Measurements from ENCODE around the gene CTSZ. TPM values are rescaled to one million over a fixed set of nuclear protein-coding genes. Genes with fewer than 3 reads are reported as not detected.
"Not testable (repeated sequence)": the region's sequence is repeated elsewhere in the genome, so short reads cannot be mapped to it uniquely, and the experiment has no call there.

The CTSZ gene
- total RNA-seq, 4 donors from 2014 or later = 25.2 to 58.7 (median 51.9) TPM

DNA sequence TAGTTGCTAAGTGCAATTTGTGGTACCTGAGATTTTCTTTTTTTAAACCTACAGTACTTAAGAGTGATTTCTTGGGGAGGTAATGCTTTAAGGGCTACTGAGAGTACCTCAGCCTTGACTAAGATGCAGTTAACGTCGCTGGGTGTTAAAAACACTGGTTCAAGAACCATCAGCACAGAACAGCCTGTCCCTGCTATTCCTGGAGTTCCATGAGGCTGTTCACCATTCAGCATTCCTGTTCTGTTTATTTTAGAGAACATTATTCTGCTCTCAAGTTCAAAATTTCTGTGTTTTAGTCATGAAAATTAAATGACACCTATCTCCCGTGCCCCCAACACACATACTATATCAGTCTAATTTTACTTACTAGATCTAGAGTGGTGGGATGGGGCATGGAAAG lies 37.2 kb upstream of the CTSZ start:
- Histone ChIP-seq H3K4me1 (peaks cover 24 to 28% of the 10 kb centered on the region in 2 donors), H3K27ac (peak overlapping the region in 3 of 4 donors; percentile 75 to 92 (median 84)), H3K9me3 (no peaks in the 10 kb centered on the region), H3K36me3 (no peaks in the 10 kb centered on the region), H3K27me3 (no peaks in the 10 kb centered on the region), H3K4me3 (no peak overlapping the region)
- in situ Hi-C loops (cut with MboI; ENCODE audit: low sequenced_read_pairs in 4 of 4) = loop anchor here in 1 of 4 donors (10.0 to 25.0 kb wide), 2 partner anchors 159 to 357 kb away; partner anchors contain the start of gene NPEPL1
- intact Hi-C loops (cut with DNase I; ENCODE audit: low total_unique reads) = loop anchor here (5.0 to 10.0 kb wide), 3 partner anchors 172 to 639 kb away; partner anchors contain the start of gene NPEPL1
- DNase-seq (no peak), ATAC-seq (no peak)
- TF ChIP-seq, protein P1, sequence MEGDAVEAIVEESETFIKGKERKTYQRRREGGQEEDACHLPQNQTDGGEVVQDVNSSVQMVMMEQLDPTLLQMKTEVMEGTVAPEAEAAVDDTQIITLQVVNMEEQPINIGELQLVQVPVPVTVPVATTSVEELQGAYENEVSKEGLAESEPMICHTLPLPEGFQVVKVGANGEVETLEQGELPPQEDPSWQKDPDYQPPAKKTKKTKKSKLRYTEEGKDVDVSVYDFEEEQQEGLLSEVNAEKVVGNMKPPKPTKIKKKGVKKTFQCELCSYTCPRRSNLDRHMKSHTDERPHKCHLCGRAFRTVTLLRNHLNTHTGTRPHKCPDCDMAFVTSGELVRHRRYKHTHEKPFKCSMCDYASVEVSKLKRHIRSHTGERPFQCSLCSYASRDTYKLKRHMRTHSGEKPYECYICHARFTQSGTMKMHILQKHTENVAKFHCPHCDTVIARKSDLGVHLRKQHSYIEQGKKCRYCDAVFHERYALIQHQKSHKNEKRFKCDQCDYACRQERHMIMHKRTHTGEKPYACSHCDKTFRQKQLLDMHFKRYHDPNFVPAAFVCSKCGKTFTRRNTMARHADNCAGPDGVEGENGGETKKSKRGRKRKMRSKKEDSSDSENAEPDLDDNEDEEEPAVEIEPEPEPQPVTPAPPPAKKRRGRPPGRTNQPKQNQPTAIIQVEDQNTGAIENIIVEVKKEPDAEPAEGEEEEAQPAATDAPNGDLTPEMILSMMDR (IDR thresholded peaks at IDR 0.05 in 4 of 5, conservative IDR thresholded peaks at IDR 0.05 in 1 of 5) = no peak
- TF ChIP-seq POLR2A (IDR thresholded peaks at IDR 0.05) = no peak

GRCh38 chr20:59043698-59044097 lies 36.6 kb upstream of the CTSZ start:
- Histone ChIP-seq H3K27me3 (no peaks in the 10 kb centered on the region), H3K9me3 (no peaks in the 10 kb centered on the region), H3K4me3 (no peak overlapping the region), H3K36me3 (no peaks in the 10 kb centered on the region), H3K4me1 (peaks cover 28 to 30% of the 10 kb centered on the region in 2 donors), H3K27ac (peak overlapping the region; percentile 75 to 92 (median 88))
- ATAC-seq (no peak), DNase-seq (no peak)
- intact Hi-C loops (cut with DNase I; ENCODE audit: low total_unique reads) (loop anchor here (5.0 to 10.0 kb wide), 3 partner anchors 171 to 639 kb away; partner anchors contain the start of gene NPEPL1), in situ Hi-C loops (cut with MboI; ENCODE audit: low sequenced_read_pairs in 4 of 4) (loop anchor here in 1 of 4 donors (10.0 to 25.0 kb wide), 2 partner anchors 159 to 356 kb away; partner anchors contain the start of gene NPEPL1)
- TF ChIP-seq POLR2A (IDR thresholded peaks at IDR 0.05) = no peak
- TF ChIP-seq, protein P1 (IDR thresholded peaks at IDR 0.05 in 4 of 5, conservative IDR thresholded peaks at IDR 0.05 in 1 of 5) = no peak

DNA sequence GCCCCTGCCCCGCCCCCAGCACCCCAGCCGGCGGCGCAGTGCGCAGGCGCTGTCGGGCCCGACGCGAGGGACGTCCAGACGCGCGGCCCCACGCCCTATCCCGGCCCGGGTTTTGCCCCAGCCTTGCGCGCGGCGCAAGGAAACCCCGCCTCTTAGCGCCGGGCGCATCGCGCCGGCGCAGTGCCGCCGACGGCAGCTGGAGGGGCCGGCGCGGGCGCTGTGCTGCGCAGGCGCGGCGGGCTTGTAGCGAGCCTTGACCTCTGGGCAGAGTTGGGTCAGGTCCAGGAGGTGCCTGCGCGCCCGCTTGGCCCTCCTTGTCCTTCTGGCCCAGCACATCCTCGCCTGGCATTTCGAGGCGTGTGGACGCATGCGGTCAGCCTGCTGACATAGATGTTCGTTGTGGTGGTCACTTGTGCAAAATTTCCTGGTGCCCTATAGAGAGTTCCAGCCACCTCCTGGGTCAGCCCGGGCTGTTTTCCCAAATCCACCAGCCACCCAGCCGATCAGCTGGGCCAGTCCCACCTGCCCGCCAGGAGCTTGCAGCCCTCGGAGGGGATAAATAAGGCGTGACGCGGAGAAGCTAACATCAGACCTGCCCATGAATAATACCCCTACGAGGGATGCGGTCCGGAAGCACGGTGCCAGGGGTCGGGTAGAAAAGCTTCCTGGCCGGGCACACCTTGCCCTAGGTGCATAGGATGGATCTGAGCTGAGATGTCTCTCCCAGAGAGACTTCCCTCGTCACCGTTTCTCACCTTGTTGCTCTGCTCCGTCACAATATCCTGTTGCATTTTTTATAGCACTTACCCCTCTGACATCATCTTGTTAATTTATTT lies 36.0 kb upstream of the CTSZ start:
- H3K27me3 ChIP-seq = no peaks in the 10 kb centered on the region
- H3K9me3 ChIP-seq = no peaks in the 10 kb centered on the region
- peaks cover 0 to 4% of the 10 kb centered on the region in 2 donors for H3K36me3 ChIP-seq
- intact Hi-C loops (cut with DNase I; ENCODE audit: low total_unique reads) = loop anchor here (1.0 to 10.0 kb wide), 4 partner anchors 11 to 638 kb away; partner anchors contain the start of genes ATP5F1E and NPEPL1
- TF ChIP-seq, protein P1 (IDR thresholded peaks at IDR 0.05 in 4 of 5, conservative IDR thresholded peaks at IDR 0.05 in 1 of 5) = peak in 2 of 5 experiments; percentile 12 to 41
- TF ChIP-seq POLR2A (IDR thresholded peaks at IDR 0.05) = no peak
- peak; percentile 85 to 92 for DNase-seq
- peaks cover 28 to 30% of the 10 kb centered on the region in 2 donors for H3K4me1 ChIP-seq
- peak overlapping the region; percentile 83 to 96 (median 86) for H3K4me3 ChIP-seq
- in situ Hi-C loops (cut with MboI; ENCODE audit: low sequenced_read_pairs in 4 of 4) = loop anchor here in 1 of 4 donors (10.0 to 25.0 kb wide), 2 partner anchors 158 to 356 kb away; partner anchors contain the start of gene NPEPL1
- peak overlapping the region; percentile 84 to 92 (median 90) for H3K27ac ChIP-seq
- ATAC-seq = peak; percentile 91 to 97

GRCh38 chr20:59042151-59042795 lies 35.2 kb upstream of the CTSZ start, which contains the start of gene PRELID3B:
Gene PRELID3B, minus strand, starts transcription at chr20:59042786. Its CDS starts 56 bp downstream, at chr20:59042730.
- intact Hi-C loops (cut with DNase I; ENCODE audit: low total_unique reads) (loop anchor here (1.0 to 10.0 kb wide), 4 partner anchors 10 to 637 kb away; partner anchors contain the start of genes ATP5F1E and NPEPL1), in situ Hi-C loops (cut with MboI; ENCODE audit: low sequenced_read_pairs in 4 of 4) (loop anchor here in 1 of 4 donors (10.0 to 25.0 kb wide), 2 partner anchors 157 to 355 kb away; partner anchors contain the start of gene NPEPL1)
- TF ChIP-seq POLR2A (IDR thresholded peaks at IDR 0.05) = peak; percentile 67 to 74
- TF ChIP-seq, protein P1 (IDR thresholded peaks at IDR 0.05 in 4 of 5, conservative IDR thresholded peaks at IDR 0.05 in 1 of 5) = peak in 1 of 5 experiments; percentile 8
- peaks cover 28 to 30% of the 10 kb centered on the region in 2 donors for H3K4me1 ChIP-seq
- peak within 1 kb of the TSS; percentile 83 to 96 (median 86) for H3K4me3 ChIP-seq
- H3K27me3 ChIP-seq = no peaks in the 10 kb centered on the region
- DNase-seq = peak in 1 of 2 donors; percentile 26
- peaks cover 0 to 11% of the 10 kb centered on the region in 2 donors for H3K36me3 ChIP-seq
- no peaks in the 10 kb centered on the region for H3K9me3 ChIP-seq
- ATAC-seq = peak; percentile 42 to 43
- peak within 1 kb of the TSS; percentile 84 to 92 (median 90) for H3K27ac ChIP-seq

DNA sequence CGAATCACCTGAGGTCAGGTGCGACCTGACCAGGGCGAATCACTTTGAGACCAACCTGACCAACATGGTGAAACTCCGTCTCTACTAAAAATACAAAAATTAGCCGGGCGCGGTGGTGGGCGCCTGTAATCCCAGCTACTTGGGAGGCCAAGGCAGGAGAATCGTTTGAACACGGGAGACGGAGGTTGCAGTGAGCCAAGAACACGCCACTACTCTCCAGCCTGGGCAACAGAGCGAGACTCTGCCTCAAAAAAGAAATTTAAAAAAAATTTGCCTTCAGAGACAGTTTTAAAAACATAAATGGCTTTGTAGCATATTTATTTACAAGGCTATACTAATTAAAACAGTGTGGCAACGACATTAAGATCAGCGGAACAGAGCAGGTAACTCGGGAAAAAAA lies 34.4 kb upstream of the CTSZ start:
- not testable (repeated sequence) for H3K9me3 ChIP-seq, DNase-seq, ATAC-seq, H3K27me3 ChIP-seq
- intact Hi-C loops (cut with DNase I; ENCODE audit: low total_unique reads) (loop anchor here (5.0 to 10.0 kb wide), 3 partner anchors 169 to 637 kb away; partner anchors contain the start of gene NPEPL1), in situ Hi-C loops (cut with MboI; ENCODE audit: low sequenced_read_pairs in 4 of 4) (loop anchor here in 1 of 4 donors (10.0 to 25.0 kb wide), 2 partner anchors 157 to 354 kb away; partner anchors contain the start of gene NPEPL1)
- Histone ChIP-seq H3K27ac (peak overlapping the region; percentile 84 to 92 (median 90)), H3K4me3 (peak overlapping the region; percentile 83 to 96 (median 86)), H3K4me1 (peaks cover 28 to 30% of the 10 kb centered on the region in 2 donors), H3K36me3 (peaks cover 0 to 19% of the 10 kb centered on the region in 2 donors)

Measured in gastrocnemius medialis (tissue), 4 donors.